ENCODE data around the gene PLB1.

- TF ChIP-seq, protein P1, sequence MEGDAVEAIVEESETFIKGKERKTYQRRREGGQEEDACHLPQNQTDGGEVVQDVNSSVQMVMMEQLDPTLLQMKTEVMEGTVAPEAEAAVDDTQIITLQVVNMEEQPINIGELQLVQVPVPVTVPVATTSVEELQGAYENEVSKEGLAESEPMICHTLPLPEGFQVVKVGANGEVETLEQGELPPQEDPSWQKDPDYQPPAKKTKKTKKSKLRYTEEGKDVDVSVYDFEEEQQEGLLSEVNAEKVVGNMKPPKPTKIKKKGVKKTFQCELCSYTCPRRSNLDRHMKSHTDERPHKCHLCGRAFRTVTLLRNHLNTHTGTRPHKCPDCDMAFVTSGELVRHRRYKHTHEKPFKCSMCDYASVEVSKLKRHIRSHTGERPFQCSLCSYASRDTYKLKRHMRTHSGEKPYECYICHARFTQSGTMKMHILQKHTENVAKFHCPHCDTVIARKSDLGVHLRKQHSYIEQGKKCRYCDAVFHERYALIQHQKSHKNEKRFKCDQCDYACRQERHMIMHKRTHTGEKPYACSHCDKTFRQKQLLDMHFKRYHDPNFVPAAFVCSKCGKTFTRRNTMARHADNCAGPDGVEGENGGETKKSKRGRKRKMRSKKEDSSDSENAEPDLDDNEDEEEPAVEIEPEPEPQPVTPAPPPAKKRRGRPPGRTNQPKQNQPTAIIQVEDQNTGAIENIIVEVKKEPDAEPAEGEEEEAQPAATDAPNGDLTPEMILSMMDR (conservative IDR thresholded peaks at IDR 0.05; ENCODE audit: low read length) = no peak
- no peak for TF ChIP-seq EZH2phosphoT487 (IDR thresholded peaks at IDR 0.05; ENCODE audit: borderline replicate concordance, low read depth, low read length)
Observed at GRCh38 chr2:28582595-28582994, 86.7 kb downstream of the PLB1 start.
